HG02623 (cell line): ENCODE results near the gene ABCD1.

Experiments used
- ATAC-seq: cut with Tn5 transposase; IDR thresholded peaks from one replicate; pipeline ENCODE4 v1.9.1; 2021; ENCODE audit warnings: moderate library complexity; ENCODE audit not compliant: unreplicated experiment

Gene ABCD1

DNA sequence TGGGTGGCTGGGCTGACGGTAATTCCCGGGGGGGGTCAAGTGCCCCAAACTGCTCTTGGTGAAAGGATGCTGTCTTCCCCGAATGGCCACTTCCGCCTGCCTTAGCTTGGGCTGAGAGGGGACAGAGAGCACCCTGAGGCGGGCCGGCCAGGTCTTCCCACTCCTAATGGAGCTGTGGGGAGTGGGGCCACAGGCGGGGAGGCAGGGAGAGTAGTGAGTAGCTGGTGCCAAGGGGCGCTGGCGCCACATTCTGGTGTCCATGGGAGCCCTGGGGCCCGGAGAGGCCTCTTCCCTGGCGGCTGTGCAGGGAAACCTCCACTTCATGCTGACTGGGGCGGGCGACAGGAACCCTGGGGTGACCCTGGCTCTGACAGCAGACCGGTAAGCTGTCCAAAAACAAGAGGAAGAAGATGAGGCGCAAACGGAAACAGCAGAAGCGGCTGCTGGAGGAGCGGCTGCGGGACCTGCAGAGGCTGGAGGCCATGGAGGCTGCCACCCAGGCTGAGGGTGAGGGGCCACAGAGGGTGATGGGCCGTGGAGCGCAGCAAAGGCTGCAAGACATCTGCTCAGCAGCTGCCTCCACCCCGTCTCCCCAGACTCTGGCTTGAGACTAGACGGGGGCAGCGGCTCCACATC, 58.8 kb downstream of the ABCD1 start:
- ATAC-seq, result no peak

DNA sequence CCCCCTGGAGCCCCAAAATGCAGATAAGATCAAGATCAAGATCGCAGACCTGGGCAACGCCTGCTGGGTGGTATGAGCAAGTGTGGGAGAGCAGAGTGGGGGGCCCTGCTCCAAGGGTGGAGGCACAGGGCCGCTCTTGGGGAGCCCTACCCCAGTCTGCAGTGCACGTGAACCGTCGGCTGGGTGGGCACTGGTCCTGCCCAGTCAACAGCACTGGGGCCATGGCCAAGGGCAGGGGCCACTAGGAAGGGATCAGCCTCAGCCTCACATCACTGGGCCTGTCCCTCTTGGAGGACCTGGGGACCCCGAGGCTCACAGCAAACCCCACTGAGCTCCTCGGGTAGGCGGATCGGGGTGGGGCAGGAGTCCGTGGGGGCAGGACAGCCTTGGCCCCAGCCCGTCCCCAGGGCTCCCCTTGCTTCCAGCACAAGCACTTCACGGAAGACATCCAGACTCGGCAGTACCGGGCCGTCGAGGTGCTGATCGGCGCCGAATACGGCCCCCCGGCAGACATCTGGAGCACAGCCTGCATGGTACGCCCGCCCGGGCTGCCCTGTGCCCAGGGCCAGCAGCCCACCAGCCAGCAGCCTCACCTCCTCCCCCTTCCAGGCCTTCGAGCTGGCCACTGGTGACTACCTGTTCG, 59.8 kb downstream of the ABCD1 start:
- ATAC-seq, result no peak

DNA sequence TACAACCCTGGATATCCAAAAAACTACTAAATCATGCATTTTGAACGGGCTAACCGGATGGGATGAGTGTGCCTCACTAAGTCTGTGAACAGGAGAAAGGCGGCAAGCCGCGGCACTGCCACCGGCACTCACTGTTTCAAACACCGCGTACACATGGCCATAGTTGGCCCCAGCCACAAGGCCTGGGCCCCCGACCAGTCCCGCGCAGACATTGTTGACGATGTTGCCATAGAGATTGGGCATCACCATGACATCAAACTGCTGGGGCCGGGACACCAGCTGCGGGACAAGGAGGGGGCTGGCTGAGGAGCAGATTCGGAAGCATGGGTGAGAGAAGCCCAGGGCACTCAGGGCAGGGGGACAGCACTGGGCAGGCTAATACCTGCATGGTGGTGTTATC, 62.0 kb downstream of the ABCD1 start:
- ATAC-seq, result no peak

DNA sequence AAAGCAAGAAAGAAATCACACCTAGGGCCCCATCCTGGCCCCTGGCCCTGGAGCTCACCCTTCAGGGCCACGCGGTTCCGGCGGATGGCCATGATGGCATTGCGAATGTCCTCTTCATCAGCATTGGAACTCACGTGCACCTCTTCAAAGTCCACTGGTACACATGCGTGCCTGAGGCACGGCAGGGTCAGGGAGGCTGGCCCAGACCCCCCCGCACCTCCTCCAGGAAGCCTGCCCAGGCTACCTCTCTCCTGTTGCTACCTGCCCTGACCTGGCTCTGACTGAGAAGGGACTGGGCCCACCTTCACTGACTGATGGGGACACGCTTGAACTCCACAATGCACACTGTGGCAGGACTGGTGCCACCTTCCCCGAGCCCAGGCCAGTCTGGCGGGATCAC, 65.0 kb downstream of the ABCD1 start:
- ATAC-seq, result no peak

DNA sequence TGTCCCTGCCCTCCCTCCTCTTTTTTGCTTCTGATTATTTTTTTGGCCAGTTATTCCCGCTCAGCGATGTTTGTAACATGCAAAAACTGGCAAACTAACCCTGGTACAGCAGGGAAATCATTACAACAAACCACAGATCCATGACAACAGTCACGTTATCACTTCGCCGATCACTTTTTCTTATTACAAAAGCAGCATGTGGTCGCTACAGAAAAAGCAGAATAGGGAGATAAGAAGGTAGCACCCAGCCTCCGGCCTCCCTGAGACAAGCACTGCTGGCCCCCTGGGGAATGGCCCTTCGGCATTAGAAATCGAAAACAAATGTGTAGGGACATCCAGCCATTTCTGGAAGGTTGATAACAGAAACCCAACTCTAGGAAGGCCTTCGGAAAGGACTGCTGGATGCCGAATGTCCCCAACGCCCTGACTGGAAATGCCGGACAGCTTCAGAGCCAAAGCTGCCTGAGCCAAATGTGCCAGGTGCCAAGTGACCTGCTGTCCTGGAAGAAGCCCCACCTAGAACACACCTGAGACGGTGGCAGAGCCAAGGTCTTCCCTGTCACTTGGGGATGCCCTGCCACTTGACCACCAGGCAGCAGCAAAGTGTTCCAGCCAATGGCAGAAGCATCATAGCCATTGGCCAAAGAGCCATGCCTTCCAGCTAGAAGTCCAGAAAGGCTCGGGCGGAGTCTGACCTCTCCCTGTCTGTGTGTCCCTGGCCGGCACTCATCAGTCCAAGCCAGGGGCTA, 66.6 kb downstream of the ABCD1 start:
- ATAC-seq, result no peak

DNA sequence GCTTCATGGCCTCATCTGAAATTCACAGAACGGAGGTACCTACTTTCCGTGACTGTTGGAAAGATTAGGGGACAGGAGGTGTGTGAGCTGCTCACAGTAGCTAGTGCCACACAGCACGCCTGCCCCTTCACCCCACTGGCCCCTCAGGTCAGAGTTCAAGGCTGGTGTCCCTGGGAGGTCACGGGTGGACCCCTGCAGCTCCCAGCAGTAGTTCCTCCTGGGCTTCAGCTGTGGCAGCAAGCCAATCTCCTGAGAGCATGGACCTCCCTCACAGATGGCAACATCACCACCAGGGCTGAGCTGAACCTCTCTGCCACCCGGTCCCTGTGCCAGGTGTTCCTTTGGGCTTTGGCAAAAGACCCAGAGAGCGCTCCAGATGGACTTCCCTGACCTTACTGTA, 67.7 kb downstream of the ABCD1 start:
- no peak for ATAC-seq

DNA sequence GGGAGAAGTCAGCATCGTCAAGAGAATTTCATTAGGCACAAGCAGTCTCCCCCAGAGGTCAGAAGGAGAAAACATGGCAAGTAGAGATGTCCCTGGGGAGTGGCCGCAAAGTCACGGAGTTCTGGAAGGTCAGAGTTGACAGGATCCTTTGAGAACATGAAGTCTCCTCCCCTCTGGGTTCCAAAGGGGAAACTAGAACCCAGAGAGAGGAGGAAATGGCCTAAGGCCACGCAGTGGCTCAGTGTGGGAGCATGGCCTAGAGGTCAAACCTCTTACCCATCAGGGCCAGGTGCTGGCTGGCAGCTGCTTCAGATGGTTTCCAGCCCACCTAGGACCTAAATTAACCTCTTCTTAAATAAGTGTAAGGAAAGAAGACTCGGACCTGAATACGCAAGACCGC, 68.6 kb downstream of the ABCD1 start:
- ATAC-seq, result no peak
